HG02870 (cell line): ENCODE results near the gene LRP2.
"Not testable (repeated sequence)": the region's sequence is repeated elsewhere in the genome, so short reads cannot be mapped to it uniquely, and the experiment has no call there.

ENCODE experiments used
- ATAC-seq: cut with Tn5 transposase; IDR thresholded peaks from one replicate; pipeline ENCODE4 v1.9.1; 2021; ENCODE audit warnings: mild to moderate bottlenecking, moderate library complexity; ENCODE audit not compliant: unreplicated experiment

Gene LRP2

DNA sequence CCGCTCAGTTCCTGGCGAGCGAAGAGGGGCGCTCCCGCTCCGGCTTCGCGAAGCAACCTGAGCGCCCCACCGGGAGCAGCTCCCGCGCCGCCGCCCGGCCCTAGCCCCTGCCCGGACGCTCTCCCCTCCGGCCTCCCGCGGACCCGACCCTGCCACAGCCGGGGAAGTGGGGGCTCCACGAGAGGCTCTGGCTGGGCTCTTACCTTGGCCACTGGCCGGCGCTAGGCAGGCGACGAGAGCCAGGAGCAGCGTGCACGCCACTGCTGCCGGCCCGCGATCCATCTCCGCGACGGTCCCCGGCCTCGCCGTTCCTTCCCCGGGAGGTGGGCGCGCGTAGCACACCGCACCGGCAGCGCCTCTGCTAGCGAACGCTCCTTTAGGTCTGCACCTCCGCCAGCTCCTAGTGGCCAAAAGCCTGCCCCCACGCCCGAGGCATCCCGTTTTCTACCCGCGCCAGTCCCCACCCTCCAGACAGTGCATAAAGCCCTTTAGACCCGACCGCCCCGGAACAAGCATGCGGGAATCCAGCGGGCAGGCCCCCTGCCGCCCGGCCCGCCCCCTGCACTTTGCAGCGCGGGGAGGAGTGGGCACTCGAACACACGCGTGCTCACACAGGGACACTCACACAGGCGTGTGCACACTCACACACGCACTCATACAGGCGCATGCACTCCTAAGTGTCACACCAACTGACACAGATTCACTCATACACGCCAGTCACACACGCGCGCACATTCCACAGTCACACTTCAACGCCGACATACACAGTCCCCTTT lies at the start of gene LRP2:
LRP2 (minus strand) TSS at position 417 of the 776 bp plus-strand sequence; CDS start at position 282, 135 bp downstream.
- no peak for ATAC-seq

GRCh38 chr2:169406891-169407290 lies 44.6 kb upstream of the LRP2 start:
- no peak for ATAC-seq

GRCh38 chr2:169399491-169399890 lies 37.2 kb upstream of the LRP2 start:
- not testable (repeated sequence) for ATAC-seq

GRCh38 chr2:169397697-169398096 lies 35.4 kb upstream of the LRP2 start:
- no peak for ATAC-seq

GRCh38 chr2:169395821-169396374 lies 33.6 kb upstream of the LRP2 start:
- no peak for ATAC-seq

GRCh38 chr2:169393068-169393590 lies 30.8 kb upstream of the LRP2 start:
- peak; percentile 80 for ATAC-seq

- ATAC-seq: no peak
Observed at GRCh38 chr2:169391236-169391635, 28.9 kb upstream of the LRP2 start.

- ATAC-seq: no peak
Observed at GRCh38 chr2:169388161-169388560, 25.8 kb upstream of the LRP2 start.

DNA sequence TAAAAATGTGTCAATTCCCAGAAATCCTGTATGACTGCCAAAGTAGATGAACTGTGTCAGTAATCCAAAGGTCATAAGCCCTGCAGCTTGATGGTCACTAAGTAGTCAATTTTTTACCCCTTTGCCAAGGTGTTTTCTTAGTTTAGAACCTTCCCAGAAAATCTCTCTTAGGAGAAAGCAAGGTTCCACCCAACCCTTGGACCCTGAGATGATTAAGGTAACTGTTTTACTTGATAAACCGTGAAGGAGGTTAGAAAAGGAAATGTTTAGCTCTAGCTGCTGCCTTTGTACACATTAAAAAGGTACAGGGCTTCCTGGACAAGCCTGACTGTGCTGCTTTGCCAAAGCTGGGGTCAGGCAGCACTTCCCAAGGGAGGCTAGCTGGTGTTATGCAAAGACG lies 24.4 kb upstream of the LRP2 start:
- ATAC-seq: no peak

DNA sequence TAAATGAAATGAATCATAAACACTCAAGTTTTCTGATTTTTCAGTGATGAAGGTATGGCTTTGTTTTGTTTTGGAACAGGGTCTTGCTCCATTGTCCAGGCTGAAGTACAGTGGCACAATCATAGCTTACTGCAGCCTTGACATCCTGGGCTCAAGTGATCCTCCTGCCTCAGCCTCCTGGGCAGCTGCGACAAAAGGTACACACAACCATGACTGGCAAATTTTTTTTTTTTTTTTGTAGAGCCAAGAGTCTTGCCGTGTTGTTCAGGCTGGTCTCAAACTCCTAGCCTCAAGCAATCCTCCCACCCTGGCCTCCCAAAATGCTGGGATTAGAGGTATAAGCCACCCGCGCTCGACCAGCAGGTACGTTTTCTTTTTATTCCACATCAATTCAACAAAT lies 22.5 kb upstream of the LRP2 start:
- no peak for ATAC-seq

DNA sequence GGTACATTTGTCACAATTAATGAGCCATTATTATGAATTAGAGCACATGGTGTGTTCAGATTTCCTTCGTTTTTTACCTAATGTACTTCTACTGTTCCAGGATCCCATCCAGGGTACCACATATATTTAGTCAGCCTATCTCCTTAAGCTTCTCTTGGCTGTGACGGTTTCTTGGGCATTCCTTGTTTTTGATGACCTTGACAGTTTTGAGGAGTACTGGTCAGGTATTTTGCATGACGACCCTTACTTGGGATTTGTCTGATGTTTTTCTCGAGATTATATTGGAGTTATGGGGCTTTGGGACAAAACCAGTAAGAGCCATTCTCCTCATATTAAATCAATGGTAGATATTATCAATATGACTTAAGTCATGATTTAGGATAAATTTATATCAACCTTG lies 10.2 kb upstream of the LRP2 start:
- no peak for ATAC-seq

DNA sequence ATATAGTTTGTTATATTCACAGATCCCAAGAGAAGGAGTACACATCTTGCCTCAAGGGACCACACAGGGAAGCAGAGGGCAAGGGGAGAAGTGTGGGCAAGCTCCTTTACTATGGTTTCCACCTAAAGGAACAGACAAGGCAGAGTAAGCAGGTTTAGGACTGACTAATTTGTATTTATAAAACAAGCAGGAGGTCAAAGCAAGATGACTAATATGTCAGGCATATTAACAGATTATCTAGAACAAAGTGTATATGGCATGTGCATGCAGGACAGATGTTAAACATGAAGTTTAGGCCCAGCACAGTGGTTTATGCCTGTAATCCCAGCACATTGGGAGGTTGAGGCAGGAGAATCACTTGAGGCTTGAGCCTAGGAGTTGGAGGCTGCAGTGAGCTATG lies 3.7 kb upstream of the LRP2 start:
- no peak for ATAC-seq

DNA sequence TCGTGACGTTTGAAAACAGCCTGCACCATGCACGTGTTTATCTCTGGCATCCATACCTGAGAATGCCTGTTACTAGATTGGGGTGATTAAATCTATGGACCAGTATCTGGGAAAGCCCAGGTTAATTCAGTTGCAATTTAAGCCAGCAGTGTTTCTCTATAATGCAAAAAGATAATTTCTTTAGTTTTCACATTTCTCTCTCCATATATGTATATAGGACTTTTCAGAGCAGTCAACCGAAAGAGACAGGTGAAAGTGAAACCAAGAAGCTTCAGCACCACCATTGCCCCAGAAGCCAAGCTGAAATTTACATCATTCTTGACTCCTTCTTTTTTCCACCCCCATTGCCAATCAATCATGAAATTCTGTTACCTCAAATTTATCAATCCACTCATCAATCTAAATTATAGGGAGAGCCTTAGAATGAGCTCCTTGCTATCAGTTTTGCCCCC lies 2.7 kb upstream of the LRP2 start:
- no peak for ATAC-seq

- no peak for ATAC-seq
Observed at GRCh38 chr2:169363560-169364150, 1.3 kb upstream of the LRP2 start.

- ATAC-seq: no peak
Observed at GRCh38 chr2:169362894-169363559, 693 bp upstream of the LRP2 start.

DNA sequence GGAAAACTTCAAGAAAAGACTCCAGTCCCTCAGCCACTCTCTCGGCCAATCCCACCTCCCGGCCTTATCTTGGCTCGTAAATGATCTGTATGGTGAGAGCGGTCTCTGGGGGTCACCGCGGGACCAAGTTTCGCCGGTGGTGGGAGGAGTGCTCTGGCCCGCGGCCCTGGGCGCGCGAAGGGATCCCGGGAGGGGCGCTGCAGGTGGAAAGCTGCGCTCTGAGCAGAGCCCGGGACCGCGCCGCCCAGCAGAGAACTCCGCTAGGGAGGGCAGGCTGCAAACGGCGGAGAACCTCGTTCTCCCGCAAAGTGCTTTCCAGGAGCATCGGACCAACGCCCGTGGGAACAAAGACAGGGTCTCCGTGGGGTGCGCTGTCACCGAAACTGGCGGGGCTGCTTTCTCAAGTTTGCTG lies 622 bp downstream of the LRP2 start:
- no peak for ATAC-seq

DNA sequence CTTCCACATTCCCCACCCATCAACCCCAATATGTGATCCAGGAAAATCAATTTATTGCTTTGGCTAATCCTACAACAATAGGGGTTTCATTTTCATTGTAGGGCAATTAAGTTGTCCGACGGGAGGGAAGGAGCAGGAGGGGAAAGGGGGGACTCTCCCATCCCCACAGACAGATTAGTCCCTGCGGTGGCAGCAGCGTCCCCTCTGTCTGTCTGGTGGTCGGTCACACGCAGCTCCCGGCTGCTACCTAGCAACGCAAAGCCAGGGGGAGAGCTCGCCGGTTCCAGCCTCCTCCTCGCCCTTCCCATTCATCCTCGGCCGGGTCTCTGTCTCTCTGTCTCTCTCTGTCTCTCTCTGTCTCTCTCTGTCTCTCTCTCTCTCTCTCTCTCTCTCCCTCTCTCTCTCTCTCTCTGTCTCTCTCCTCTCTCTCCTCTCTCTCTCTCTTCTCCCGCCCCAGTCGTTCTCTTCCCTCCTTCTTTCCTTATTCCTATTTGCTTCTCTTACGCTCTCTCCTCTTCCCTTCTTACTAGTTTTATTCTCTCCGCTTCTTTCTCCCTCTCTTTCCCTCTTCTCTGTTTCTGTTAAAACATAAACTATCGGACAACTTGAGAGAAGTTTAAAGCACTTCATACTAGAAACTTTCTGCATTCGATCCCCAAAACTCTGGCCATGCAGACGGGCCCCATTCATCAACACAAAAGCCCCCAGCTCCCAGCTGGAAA lies 1.2 kb downstream of the LRP2 start:
- ATAC-seq: no peak

DNA sequence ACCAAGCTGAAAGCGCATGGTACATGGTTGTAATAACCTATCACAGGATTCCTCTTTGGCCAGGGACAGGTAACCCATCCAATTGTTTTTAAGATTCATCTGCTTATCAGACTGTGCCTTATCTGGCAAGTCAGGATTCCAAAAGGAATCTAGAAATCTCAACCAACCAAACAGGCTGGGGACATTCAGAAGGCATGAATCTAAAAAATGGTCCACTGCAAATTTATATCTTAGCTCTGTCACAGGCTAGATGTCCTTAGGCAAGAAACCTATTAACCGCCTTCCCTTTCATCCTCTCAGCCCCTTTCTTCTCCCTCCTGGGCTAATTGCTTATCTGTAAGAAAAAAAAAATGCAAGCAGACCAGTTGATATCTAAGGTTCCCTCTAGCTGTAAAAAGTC lies 4.3 kb downstream of the LRP2 start:
- ATAC-seq: no peak

- no peak for ATAC-seq
Observed at GRCh38 chr2:169354244-169354643, 8.1 kb downstream of the LRP2 start.

DNA sequence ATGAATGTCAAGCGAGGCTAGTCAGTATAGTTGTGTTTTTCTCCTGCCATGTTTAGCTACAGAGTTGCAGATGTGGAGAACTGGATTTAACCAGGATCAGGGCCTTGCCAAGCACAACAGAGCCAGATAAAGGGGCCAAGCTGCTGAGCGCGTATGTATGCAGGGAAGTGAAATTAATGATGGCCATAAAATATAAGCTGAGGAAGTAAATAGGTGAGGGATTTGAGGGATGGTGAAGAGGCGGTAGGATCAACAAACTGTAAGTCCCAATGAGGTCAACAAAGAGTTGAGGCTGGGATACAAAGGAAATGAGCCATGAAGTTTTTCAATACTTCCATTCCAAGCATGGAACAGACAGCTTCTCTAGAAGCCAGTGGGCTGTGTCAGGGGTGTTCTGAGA lies 10.6 kb downstream of the LRP2 start:
- no peak for ATAC-seq

GRCh38 chr2:169349535-169349934 lies 12.8 kb downstream of the LRP2 start:
- no peak for ATAC-seq
